Occipital lobe (tissue), 2 donors: ENCODE measurements around the gene CELSR1. TPM values are rescaled to one million over a fixed set of nuclear protein-coding genes. Genes with fewer than 3 reads are reported as not detected.

Experiments used
- DNase-seq: peaks from one replicate; lab custom pipeline; 2025; lab: John Stamatoyannopoulos, UW
- total RNA-seq: library from RNA; depleted of rRNA; stranded (reverse); fragments of >200 nt; gene quantifications from one replicate; pipeline ENCODE4 v1.2.3, GENCODE V29; 2014

The CELSR1 gene
- total RNA-seq, 1 donor from 2014 or later: 4.1 TPM

GRCh38 chr22:46557736-46558480, 20.5 kb upstream of the CELSR1 start:
- no peak for DNase-seq

DNA sequence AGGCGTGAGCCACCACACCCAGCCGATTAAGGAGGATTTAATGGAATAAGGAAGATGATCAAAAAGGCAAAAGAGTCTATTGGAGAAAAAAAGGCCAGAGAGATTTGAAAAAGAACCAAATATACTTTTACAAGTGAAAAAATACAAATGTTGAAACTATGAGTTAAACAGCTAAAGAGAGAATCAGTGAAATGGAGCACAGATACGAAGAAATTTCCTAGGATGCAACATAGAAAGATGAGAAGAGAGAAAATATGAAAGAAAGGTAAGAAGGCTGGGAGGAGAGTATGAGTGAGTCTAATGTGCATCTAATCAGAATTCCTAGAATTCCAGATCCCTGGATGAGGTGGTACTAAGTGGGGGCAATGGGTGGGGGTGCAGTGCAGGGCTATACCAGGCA, 19.4 kb upstream of the CELSR1 start:
- DNase-seq: no peak

GRCh38 chr22:46553189-46553588, 15.8 kb upstream of the CELSR1 start:
- DNase-seq: no peak

DNA sequence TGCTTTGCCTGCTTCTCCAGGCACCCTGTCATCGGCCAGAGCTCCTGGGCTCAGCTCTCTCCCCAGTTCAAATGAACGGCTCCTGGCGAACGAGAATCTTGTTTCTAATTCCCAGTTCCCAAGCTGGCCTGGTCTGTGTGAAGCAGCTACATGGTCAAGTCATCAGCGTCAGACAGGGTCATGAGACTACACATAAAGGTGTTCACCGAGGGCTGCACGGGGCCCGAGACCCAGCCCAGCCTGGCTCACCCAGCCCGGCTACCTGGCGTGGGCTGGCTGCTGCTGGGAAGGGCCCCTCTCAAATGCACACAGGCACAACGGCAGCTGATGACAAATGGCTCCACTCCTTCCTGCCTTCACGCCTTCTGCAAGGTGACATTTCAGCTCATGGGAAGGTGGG, 14.6 kb upstream of the CELSR1 start:
- no peak for DNase-seq

DNA sequence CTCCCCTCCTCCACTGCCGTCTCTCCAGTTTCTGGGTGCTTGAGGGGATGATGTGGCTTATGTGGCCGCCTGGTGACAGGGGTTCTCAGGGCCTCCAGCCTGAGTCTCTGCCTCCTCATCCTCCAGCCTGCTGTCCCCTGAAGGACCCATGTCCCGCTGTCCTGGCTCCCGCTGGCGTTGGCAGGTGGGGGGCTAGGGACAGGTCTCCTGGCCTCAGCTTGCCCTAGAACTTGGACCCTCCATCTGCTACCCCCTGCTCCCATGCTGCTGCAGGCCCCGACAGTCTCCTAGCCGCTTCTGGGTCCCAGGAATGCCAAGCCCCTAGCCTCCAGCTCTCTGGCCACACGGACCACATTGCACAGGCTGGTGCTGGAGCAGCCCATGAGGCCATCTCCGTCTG, 13.9 kb upstream of the CELSR1 start:
- DNase-seq: no peak

DNA sequence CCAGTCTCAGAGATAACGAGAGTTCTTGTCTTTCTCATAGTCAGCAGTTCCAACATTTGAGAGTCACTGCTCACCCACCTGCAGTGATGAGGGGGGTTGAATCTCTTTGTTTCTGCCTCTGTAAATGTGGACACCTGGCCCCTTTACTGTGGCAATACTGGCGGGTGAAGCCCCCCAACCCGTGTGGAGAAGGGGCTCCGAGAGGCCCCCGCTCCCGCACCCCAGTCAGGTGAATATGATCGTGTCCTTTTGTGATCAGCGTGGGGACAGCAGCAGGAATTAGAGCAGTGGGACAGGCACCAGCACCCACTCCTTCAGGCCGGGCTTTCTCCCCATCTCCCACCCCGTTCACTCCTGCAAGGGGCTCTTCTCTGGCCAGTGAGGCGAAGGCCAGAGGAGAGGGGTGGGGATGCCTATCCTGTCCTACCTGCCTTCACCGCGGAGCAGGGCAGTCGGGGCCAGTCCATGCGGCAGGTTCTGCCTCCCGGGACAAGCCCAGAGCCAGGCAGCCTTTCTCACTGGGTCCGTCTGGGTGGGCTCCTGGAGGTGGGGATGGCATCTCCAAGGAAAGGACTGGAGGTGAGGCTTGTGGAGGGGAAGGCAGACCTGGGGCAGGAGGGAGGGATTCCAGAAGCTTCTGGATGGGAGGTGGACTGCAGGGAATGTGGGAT, 12.7 kb upstream of the CELSR1 start:
- no peak for DNase-seq

DNA sequence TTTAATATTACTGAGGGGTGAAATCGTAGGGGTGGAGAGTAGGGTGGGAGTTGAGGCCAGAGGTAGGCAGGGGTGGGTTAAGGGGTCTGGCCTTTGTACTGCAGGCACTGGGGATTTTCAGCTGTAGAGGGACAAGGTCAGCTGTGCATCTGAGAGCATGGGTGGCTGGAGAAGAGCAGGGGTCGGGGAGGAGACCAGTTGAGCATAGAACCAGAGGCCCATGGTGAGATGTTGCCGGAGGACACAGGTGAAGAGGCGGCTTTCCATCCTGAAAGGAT, 12.1 kb upstream of the CELSR1 start:
- DNase-seq: no peak

GRCh38 chr22:46547883-46548244, 10.4 kb upstream of the CELSR1 start:
- DNase-seq: no peak

GRCh38 chr22:46547179-46547882, 9.9 kb upstream of the CELSR1 start:
- DNase-seq: no peak

- DNase-seq: no peak
Observed at GRCh38 chr22:46546466-46547178, 9.2 kb upstream of the CELSR1 start.

DNA sequence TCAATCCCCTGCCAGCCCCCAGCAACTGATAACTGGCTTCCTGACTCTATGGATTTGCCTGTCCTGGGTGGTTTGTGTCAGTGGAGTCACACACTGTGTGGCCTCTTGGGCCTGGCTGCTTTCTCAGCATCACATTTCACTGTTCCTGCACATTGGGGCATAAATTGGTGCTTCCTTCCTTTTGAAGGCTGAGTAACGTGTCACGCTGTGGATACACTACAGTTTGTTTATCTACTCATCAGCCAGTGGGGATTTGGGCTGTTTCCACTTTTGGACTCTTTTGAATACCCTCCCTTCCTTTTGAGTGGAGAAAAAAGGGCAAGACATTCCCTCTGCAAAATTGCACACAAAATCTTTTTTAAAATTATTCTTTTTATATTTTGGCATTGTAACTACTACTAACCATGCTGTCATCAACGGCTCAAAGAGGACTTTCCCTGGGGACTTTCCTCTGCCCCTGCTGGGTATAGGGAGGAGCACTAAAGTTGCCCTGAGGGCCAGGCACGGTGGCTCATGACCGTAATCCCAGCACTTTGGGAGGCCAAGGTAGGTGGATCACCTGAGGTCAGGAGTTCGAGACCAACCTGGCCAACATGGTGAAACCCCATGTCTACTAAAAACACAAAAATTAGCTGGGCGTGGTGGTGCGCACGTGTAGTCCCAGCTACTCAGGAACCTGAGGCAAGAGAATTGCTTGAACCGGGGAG, 7.8 kb upstream of the CELSR1 start:
- DNase-seq: no peak

DNA sequence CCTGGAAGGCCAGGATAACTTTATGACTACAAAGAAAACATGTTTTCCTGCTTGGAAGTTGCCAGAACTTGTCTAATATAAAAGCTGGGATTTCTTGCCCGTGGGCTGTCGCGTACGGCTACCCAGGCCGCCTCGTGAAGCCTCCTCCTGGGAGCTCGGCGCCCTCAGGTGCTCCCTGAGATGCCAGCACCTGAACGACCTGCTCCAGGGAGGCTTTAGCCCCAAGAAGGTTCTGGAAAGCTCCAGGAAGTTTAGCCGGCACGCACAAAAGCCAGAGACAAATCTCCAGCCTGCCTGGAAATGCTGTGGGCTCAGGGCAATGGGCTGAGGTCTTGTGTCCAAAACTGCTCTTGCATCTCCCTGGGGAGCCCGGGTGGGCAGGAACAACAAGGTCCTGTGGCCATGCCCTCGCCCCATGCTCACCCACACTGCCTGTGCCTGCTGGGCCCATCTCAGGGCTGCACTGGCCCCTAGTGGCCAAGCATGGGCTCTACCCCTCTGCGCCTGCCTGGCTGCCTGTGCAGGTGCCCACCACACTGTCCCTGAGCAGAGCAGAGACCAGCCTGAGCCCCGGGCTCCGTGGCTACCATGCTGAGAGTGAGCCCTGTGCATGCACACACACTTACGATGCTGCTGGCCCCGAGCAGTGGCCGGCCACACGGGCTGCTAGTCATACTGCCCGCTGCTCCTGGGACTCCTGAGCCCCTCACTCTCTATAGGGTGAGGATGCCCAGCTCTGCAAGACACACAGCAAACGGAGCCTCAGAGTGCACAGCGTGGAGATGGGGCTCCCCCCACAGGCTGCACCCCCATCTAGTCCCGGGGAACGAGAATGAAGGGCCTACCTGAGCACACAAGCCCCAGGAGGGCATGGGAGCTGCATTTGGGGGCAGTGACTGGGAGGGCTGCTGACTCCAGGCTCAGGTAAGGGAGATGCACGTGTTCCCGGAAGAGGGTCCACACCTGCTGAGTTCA, 4.9 kb upstream of the CELSR1 start:
- DNase-seq: peak; percentile 50

- DNase-seq: no peak
Observed at GRCh38 chr22:46541536-46541935, 4.1 kb upstream of the CELSR1 start.

GRCh38 chr22:46540874-46541273, 3.5 kb upstream of the CELSR1 start:
- no peak for DNase-seq

DNA sequence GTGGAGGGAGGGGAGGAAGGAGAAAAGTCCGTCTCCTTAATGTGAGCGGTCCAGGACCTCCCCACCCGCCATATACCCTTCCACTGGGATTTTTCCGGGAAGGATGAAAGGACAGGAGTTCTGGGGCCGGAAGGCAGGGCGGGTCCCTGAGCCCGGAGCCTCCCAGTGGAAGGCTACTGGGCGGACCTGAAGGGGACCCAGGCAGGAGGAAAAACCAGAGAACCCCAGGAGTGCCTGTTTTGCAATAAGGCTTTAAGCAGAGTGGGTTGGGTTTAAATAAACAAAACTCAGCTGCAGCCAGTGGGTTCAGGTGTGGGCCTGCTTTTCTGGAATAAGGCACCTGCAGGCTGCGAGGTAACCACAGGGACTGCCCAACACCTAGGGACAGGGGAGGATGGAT, 1.7 kb upstream of the CELSR1 start:
- no peak for DNase-seq

- DNase-seq: peak; percentile 27
Observed at GRCh38 chr22:46538814-46539160, 1.4 kb upstream of the CELSR1 start.

GRCh38 chr22:46537946-46538813, 760 bp upstream of the CELSR1 start:
- DNase-seq: no peak

GRCh38 chr22:46536537-46537224, 739 bp downstream of the CELSR1 start:
- DNase-seq: no peak
